AG04449 (cell line): Measurements from ENCODE around the gene TSPAN14.

ENCODE experiments used
- CTCF ChIA-PET: fragments of 350-600 bp; formaldehyde crosslinking; extraction: SDS; loops from one replicate; lab custom pipeline; 2021; ENCODE audit warnings: antibody characterized with exemption; lab: Yijun Ruan, JAX
- POLR2A ChIA-PET: fragments of 400-600, 350-600 bp; formaldehyde crosslinking; extraction: SDS; loops from one replicate; lab custom pipeline; 2020; ENCODE audit warnings: antibody characterized with exemption, inconsistent platforms; lab: Yijun Ruan, JAX
- DNase-seq: peaks from one replicate; pipeline ENCODE4 v3.0.0-alpha.2; 2010; ENCODE audit warnings: low read depth, low spot score
- H3K4me3 ChIP-seq: 2 replicates; pipeline ENCODE4 v1.5.1; 2011; ENCODE audit warnings: low read depth, mild to moderate bottlenecking, control low read depth, low read length
- CTCF ChIP-seq: IDR thresholded peaks from one replicate; pipeline ENCODE4 v1.5.1; 2011; ENCODE audit warnings: mild to moderate bottlenecking, moderate library complexity, low read length, control low read depth, inconsistent platforms; ENCODE audit not compliant: insufficient read depth; ENCODE audit errors: missing control alignments

The TSPAN14 gene

GRCh38 chr10:80429521-80429973 is 24.6 kb upstream of the TSPAN14 start:
- CTCF ChIA-PET, result interaction anchor here (1.0 kb wide), 1 partner anchor 15 kb away, joined by 3 read pairs; no protein-coding TSS in a partner anchor
- H3K4me3 ChIP-seq, result no peak overlapping the region
- POLR2A ChIA-PET, result no interaction called here
- DNase-seq, result no peak
- no peak for TF ChIP-seq CTCF

- POLR2A ChIA-PET, result no interaction called here
- no peak for TF ChIP-seq CTCF
- DNase-seq, result no peak
- H3K4me3 ChIP-seq, result no peak overlapping the region
- CTCF ChIA-PET, result interaction anchor here (1.1 to 1.4 kb wide), 2 partner anchors 10 to 11 kb away, joined by 3 to 4 read pairs; no protein-coding TSS in a partner anchor
These were observed 21.0 kb upstream of the TSPAN14 start for GRCh38 chr10:80433134-80433533.

GRCh38 chr10:80436446-80437098 is 17.5 kb upstream of the TSPAN14 start:
- no peak for TF ChIP-seq CTCF
- CTCF ChIA-PET, result no interaction called here
- H3K4me3 ChIP-seq, result no peak overlapping the region
- no peak for DNase-seq
- POLR2A ChIA-PET, result no interaction called here

GRCh38 chr10:80437227-80437626 is 16.9 kb upstream of the TSPAN14 start:
- H3K4me3 ChIP-seq, result no peak overlapping the region
- no peak for DNase-seq
- TF ChIP-seq CTCF, result no peak
- ChIA-PET POLR2A (no interaction called here), CTCF (interaction anchor here (1.8 kb wide), 1 partner anchor 69 kb away, joined by 7 read pairs; no protein-coding TSS in a partner anchor)

- no peak overlapping the region for H3K4me3 ChIP-seq
- CTCF ChIA-PET, result interaction anchor here (1.3 to 33.8 kb wide), 4 partner anchors 9 to 64 kb away, joined by 3 to 717 read pairs (median 6); partner anchors contain the start of gene TSPAN14
- POLR2A ChIA-PET, result no interaction called here
- DNase-seq, result no peak
- no peak for TF ChIP-seq CTCF
These were observed 12.3 kb upstream of the TSPAN14 start for GRCh38 chr10:80441831-80442230.

- POLR2A ChIA-PET, result no interaction called here
- TF ChIP-seq CTCF, result no peak
- CTCF ChIA-PET, result interaction anchor here (0.6 to 33.8 kb wide), 8 partner anchors 10 to 220 kb away, joined by 3 to 717 read pairs (median 8); partner anchors contain the start of gene TSPAN14
- no peak overlapping the region for H3K4me3 ChIP-seq
- no peak for DNase-seq
These were observed 11.2 kb upstream of the TSPAN14 start for GRCh38 chr10:80442879-80443278.
